HG02973 (cell line): ENCODE data around the gene ITPK1.

Experiments used
- ATAC-seq: cut with Tn5 transposase; IDR thresholded peaks from one replicate; pipeline ENCODE4 v1.9.1; 2021; ENCODE audit warnings: moderate library complexity; ENCODE audit not compliant: unreplicated experiment

The ITPK1 gene

DNA sequence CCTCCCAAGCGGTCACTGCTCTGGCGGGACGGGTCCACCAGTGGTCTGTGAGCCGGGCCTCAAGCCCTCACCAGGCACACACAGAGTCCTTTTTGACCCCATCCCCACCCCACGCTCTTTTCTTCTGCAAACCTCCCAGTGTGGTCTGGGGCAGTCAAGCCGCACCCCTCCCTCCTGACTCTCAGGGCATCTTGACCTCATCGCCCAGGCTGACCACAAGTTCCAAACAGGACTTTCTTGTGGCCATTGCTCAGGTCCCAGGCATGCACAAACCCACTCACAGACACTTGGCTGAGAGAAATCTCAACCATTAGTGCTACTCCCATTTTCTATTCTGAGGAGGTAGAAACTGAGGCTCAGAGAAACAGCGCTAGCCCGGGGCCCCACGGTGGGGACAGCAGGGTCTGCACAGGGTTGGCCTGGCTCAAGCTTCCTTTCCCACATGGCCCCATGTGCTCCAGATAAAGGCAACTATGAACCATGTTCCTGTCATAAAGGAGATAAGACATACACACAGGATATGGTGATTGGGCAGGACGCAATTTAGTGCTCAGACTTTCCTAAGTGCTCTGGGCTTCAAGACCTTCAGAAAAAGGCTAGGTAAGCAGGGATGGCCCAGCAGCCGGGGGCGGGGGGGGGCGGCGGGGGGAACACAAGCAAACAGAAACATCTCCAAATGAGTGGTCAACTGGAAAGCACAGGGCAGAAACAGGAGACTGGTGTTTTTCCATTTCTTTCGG is 69.6 kb downstream of the ITPK1 start:
- ATAC-seq: no peak

DNA sequence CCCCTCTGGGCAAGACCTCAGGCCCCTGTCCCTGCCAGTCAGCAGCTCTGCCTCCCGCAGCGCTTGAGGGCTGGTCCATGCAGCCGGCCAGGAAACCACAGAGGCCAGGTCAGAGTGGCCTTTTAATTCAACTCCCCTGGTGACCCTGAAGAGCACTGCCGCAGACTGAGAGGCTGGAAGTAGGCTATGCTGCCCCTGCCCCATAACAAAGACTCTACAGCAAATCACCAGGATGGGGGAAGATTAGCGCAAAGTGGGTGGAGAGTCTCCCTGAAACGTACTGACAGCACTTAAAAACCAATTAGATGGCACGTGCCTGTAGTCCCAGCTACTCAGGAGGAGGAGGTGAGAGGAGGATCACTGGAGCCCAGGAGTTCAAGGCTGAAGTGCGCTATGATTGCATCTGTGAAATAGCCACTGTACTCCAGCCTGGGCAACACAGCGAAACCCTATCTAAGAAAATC is 70.5 kb downstream of the ITPK1 start:
- ATAC-seq: no peak

DNA sequence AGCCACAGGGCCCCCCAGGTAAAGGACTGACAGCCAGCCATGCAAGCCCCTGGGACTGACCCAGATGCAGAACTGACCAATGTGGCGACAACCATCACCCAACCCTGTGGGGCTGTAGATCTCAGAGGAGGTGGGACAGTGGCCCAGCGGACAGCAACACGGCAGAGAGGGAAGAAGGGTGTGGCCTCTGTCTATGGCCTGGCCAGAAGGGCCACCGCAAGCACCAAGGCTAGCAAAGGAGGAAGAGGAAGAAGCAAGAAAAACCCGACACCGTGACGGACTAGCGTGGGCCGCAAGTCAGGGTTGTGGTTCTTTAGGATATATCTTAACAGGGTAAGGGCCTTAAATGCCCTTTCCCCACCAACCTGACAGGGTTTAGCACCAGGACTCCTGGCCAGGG is 71.2 kb downstream of the ITPK1 start:
- no peak for ATAC-seq

DNA sequence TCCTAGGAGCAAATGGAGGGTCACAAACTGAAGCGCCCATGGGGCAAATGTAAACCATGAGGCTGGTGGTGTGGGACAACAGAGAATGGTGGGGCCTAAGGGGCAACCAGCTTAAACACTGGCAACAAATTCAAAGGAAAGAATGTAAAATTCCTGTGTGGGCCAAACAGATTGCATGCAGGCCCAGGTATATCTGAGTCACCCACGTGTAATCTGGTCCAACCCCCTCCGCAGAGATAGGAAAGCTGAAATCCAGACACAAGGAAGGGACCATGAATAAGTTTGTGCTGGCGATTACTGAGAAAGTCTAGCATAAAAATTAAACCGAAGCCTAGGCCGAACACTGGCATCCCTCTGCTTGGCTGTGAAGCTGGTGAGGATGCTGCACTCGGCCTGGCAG is 71.6 kb downstream of the ITPK1 start:
- ATAC-seq: no peak

DNA sequence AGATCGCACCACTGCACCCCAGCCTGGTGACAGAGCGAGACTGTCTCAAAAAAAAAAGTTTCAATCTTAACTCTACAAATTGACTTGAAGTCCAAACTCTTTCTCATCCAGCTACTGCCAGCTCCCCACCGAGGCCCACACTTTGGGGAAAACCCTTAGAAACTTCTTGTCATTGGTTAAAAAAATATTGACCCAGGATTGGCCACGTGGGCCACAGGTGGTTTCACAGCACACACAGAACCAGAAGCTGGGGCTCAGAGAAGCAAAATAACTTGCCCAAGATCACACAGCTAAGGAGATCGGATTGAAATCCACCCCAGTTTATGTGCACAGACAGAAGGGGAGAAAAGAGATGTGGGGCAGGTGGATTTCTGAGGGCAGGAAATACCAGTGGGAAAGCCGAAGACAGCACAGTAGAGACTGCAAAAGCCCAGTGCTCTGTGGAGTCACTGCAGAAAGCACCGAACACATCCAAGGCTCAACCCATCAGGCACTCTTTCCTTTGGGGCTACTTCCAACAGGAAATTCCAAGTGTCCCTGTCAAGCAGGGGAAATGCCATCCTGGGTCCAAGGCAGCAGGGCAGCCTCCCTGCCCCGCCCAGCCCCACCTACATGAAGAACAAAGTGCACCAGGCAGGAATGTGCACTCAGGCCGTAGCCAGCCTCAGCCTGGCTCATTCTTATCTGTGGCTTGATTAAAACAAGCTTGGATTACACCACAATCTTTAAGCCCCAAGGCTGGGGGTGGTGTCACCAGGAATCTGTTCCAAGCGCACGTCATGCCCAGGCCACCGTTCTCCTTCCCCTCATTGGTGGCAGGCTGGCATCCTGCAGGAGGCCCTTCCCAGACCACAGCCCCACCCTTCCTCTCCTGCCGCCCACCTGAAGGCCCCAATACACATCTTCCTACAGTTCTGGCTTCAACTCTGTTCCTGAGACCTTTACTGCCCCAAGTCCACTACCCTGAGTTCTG is 72.5 kb downstream of the ITPK1 start:
- ATAC-seq: no peak

DNA sequence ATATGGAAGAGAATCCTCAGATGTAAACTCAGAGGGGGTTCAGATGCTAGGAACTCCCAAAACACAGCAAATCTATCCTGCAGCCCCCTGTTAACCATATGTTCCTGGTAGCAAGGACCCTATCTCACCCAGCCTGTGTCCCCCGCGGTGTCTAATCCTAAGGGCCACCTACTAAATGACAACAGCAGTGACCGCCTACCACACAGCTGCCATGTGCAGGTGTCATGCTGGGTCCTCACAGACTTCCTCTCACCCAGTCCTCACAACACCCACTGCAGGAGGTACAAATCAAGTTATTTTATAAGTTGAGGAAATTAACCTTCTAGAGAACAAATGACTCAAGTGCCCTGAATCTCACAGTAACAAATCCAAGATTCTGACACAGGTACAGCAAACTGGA is 73.9 kb downstream of the ITPK1 start:
- no peak for ATAC-seq

DNA sequence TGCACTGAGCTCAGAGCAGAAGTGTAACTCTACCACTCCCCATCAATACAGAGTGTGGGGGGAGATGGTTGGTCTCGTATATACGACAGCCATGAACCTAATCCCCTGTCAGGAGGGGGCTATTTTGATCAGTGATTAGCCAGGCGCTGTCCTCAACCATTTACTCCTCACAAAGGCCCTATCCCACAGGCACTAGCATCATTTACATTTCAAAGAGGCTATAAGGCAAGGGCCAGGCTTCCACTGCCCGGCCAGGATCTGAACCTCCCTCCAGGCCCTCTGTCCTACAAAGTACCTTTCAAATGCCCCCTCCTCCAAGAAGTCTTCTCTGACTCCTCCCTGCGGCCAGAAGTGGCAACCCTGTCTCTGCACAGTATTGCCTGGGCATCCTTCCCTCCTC is 74.7 kb downstream of the ITPK1 start:
- no peak for ATAC-seq

DNA sequence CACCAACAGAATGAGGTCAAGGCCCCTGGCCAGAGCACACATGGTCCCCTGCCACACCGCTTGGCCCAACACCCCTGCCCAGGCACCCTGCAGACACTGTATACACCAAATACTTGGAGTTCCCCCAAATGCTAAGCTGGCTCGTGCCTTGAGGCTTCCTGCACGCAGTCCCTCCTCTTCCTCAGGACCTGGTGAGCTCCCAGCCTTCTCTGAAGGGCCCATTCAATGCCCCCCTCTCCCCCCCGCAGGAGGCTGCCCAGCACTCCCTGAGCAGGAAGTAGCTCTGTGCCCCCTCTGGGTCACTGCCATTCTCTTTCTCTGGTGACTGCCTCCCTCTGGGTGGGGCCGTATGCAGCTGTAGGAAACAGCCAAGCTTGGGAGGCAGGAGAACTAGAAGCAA is 75.3 kb downstream of the ITPK1 start:
- ATAC-seq: no peak

DNA sequence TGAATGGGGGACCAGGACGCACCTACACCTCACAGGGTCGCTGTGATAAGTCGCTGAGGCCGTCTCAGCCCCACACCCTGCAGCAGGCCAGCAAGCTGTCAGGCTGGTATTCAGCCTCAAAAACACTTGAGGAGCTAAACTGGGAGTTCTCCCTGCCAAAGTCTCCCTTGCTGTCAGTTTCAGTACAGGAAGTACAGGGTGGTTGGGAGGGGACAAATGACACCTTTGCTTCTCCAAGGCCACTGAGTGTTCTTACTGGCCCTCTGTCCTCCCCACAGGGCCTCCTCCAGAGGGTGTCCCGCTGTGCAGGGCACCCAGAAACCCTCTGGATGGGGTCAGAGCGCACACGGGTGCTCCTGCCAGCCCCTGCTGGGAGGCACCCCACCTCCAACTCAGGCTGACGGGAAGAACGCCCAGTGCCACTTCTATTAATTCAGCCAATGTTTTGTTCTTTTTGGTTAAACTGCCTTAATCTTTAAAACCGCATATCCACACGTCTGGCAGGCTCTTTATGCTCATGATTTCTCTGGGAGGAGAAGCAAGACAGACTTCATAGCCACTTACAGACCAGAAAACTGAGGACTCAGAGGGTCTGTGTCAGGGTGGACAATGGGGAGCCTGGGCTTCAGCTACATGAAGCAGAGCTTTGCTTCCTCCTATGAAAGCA is 75.9 kb downstream of the ITPK1 start:
- no peak for ATAC-seq

DNA sequence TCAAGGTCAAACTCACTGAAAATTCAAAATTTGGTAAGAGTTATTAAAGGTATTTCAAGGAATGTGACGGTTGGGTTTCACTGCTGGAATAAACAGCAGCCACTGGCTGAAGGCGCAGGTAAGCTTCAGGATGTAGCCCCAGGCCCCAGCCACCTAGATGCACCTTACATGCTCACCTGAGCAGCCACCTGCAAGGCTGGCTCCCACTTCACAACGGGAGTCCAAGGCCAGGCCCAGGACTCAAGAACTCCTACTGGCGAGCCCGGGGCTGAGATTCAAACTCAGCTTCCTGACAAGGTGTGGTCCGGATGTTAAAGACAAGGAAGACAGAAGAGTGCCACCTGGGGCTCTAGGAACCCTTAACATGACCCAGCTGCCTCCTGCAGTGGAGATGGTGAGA is 78.4 kb downstream of the ITPK1 start:
- no peak for ATAC-seq

DNA sequence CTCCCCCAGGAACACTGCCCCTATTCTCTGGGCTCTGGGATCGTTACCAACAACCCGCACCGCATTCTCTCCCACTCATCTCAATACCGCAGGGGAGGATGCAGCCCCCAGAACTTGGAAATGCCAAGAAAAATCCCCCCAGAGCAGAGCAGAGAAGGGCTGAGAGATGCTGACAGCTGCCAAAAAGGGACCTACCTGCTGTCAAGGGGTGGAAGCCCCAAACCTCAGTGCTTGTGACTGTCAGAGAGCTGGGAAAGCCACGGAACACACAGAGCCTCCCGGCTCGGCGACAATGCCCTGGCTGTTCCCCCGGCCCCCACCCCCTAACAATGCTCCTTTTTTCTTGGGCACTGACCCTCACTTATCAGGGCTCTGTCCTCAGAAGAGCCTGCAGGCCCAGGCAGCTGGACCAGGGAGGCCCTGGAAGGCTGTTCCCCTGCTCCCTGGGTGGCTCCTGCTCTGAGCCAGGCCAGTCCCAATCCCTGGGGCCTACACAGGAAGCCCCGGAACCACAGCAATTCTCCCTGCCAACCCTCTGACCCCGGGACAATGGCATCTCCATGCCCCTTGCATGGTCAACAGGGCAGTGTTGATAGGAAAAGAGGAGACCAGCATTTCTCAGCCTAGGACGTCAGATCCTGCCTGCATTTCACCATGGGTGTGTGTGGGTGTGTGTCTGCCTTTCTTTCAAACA is 78.9 kb downstream of the ITPK1 start:
- no peak for ATAC-seq

DNA sequence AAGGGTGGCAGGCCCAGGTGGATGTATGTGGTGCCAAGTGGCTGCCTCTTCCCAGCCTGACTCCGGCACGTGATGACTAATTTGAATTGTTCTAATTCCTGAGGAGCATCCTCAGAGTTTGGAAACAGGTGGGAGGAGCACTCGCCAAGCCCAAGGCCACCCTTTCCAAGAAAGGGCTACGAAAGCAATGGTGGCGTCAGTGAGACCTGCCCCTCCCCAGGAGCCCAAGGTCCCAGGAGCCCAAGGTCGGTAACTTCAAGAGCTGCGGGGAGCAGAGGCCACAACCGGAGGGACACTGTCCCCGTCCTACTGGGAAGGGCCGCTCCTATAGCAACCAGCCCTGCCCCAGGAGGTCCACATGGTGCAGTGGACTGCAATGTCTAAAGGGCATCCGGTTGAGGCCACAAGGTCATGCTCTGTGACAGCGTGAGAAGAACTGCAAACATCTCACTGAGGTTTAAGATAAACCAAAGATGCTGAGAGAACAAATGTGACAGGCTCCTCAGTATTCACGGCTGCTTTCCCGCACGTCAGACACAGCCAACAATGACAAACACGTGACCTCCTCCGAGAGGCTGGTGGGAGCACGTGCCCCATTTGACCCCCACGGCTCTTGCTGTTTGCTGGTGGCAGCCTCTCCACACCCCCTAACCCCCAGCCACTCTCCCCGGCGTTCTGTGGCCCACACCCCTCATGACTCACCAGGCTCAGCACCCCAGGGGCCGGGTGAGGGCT is 79.6 kb downstream of the ITPK1 start:
- no peak for ATAC-seq

DNA sequence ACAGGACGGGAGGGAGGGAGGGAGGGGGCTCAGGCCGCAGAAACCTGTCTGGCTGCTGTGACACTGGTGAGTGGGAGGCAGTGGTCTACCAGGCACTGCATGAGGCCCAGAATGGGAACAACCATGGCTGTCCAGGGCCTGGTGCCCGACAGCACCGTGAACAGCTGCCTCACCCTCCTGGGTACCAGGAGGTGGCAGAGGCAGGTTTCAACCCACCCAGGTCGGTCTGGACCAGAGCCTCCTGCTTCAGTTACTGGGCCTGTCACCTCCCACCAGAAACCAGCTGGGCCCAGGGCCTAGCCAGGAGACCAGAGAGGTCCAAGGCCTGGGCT is 80.2 kb downstream of the ITPK1 start:
- ATAC-seq: no peak

DNA sequence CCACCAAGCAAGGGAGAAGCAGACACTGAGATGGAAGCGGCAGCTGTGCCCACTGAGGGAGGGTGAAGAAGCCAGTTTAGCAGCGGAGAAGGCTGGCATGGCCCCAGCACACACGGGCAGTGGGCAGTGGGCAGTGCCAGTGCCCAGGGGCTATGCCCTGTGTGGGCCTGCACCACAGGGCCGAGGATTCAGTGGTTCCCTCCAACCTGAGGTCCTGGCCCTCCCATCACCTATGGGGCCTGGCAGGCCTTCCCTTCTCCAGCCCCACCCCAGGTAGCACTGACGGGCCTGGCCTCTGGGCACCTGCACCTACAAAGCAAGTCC is 81.1 kb downstream of the ITPK1 start:
- no peak for ATAC-seq

DNA sequence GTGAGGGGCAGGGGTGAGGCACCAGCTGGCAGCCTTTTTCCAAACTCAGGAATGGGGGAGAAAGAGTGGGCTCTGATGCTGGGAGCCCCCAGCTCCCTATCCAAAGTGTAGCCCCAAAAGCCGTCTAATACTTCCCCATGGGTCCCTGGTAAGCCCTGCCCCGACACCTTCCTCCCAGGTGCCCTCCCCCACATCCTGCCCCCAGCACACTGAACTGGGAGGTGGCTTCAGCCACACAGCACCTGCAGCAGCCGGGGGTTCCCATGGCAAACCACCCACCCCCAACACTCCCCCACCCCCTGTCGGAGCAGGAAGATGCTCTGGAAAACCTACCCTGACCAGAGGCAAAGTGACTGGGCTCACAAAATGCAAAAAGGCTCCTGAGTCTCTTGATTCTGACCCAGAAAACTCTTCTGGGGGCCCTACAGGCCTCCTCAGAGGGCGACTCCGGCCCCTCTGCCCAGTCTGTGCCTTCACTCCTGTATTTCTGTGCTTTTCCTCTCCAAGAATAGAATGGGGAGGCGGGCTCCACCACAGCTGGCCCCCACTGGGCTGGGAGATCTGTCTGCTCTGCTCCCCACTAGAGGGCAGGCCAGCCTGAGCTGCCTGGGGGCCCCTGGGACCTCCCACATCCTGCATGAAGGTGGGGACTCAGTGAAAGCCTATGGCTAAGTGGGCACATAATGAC is 81.6 kb downstream of the ITPK1 start:
- ATAC-seq: peak; percentile 55

DNA sequence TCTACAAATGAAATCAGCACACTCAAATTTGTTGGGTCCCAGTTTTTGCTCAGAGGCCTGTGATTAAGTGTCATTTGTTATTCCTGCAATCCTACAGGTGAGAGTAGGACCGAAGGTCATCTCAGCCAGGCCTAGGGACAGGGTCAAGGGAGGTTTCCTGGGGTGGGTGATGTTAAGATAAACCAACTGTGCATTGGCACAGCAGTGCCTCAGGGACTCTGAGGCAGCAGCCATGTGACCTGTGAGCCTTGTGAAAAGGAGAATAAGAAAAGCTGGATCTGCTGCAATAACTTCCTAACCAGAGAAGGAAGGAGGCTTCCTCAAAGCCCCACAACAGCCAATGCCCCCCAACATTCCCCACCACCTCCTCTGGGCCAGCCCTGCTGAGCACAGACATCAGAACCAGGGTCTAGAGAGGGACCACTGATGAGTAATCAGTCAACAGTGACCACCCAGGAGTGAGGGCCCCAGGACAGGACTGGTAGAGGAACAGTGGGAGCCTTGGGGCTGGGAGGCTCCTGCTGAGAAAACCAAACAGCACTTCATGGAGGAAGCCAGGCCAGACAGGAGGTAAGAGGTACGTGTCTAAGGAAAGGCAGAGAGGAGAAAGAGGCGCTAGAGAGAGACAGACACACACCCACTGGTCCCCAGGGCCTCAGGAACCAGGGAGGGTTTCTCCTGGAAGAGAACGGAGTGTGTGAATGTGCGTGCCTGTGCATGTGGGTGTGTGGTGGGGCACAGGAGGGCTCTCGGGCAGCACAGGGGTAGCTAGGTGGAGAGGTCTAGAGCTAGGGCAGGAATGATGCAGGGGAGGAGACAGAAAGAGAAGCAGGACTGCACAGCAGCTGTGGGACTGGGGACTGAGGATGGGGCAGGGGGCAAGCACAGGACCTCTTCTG is 82.4 kb downstream of the ITPK1 start:
- ATAC-seq: no peak

DNA sequence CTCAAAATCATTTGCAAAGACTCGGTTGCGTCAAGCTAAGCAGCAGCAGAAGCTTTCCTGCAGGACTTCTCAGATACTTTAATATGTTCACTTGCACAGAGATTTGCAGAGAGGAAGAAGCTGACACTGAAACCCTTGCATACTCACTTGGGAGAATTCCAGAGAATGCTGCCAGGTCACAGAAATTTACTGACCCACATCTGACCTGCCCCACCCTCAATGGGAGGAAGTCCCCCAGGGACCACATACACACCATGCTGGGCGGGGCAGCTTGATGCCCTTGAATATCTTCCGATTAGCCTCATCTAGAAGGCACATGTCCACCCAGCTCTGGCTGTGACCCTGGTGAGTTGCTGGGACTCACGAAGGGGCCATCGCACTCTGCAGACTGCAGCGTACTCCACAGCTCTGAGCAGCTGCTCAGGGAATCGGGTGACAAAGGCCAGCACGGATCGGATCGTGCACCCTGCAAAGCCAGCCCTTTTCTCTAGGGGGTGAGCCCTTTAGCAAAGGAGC is 83.2 kb downstream of the ITPK1 start:
- ATAC-seq: no peak

DNA sequence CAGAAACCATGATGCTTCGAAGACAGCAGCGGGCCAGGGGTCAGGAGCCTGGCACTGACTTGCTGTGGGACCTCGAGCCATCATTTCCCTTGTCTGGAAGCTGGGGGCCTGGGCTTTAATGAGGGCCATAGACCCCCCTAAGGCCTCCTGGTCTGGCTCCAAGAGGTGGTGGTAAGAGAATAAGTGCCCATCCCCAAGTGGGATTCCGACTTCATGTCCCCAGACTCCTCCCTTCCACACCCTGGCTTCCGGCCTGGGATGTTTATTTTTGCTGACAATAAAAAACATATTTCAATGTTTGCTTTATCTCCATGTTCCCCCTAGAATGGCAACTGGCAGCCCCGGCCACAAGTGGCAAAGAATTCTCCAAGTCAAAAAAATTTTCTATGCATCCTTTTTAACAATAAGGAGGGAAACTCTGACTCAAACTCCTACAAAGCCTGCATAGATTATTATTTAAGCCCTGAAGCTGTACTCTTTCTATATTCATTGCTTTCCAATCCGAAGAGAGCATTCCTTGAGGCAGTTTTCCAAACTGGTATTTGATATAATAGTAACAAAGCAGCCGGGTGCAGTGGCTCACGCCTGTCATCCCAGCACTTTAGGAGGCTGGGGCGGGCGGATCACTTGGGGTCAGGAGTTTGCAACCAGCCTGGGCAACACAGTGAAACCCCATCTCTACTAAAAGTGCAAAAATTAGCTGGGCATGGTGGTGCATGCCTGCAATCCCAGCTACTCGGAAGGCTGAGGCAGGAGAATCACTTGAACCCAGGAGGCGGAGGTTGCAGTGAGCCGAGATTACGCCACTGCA is 84.0 kb downstream of the ITPK1 start:
- ATAC-seq: no peak
